Forelimb muscle (tissue), 1 donor: ENCODE data around the gene VAV1. TPM values are rescaled to one million over a fixed set of nuclear protein-coding genes. Genes with fewer than 3 reads are reported as not detected.

Experiments
- DNase-seq: peaks from one replicate; pipeline ENCODE4 v3.0.0-alpha.2; 2013; ENCODE audit warnings: low read depth
- polyA plus RNA-seq: library from polyadenylated mRNA; unstranded; fragments of 120-200 nt; gene quantifications from one replicate; pipeline ENCODE4 v1.2.1, GENCODE V29; 2013; ENCODE audit not compliant: insufficient read length

The VAV1 gene
- polyA plus RNA-seq, 1 donor: 1.6 TPM

DNA sequence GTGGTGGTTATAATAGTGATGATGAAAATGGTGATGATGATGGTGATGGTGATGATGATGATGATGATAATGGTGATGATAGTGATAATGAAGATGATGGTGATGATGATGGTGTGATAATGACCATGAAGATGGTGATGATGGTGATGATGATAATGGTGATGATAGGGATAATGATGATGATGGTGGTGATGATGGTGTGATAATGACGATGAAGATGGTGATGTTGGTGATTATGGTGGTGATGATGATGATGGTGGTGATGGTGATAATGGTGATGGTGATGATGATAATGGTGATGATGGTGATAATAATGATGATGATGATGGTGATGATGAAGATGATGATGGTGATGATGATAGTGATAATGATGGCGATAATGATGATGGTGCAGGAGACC lies 116.5 kb downstream of the VAV1 start:
- no peak for DNase-seq

DNA sequence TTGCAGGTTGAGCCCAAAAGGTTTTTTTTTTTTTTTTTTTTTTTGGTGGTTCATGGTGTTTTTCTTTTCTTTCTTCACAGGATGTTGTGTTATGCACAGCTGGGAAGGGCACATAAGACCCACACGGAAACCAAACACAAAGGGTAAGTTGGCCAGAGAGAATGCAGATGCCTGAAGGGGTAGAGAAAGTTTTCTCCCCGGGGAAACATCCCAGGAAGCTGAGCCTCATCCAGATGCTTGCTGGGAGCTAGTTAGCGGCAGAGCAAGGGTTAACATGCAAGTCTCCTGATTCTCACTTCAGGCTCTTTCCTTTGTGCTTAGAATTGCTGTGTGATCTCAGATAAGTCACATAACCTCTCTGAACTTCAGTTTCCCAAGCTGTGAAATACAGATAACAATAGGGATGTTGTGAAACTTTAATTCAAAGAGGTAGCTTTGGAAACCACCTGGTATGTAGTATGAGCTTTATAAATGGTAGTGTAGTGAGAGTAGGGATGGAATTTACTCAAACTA lies 117.9 kb downstream of the VAV1 start:
- no peak for DNase-seq

DNA sequence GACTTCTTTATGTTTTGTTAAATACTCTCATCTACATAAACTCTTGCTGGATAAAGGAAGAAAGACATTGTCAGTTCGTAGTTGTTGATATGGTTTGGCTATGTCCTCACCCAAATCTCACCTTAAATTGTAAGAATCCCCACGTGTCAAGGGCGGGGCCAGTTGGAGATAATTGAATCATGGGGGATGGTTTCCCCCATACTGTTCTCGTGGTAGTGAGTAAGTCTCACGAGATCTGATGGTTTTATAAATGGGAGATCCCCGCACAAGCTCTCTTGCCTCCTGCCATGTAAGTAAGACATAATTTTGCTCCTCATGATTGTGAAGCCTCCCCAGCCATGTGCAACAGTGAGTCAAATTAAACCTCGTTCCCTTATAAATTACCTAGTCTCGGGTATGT lies 118.4 kb downstream of the VAV1 start:
- DNase-seq: no peak

DNA sequence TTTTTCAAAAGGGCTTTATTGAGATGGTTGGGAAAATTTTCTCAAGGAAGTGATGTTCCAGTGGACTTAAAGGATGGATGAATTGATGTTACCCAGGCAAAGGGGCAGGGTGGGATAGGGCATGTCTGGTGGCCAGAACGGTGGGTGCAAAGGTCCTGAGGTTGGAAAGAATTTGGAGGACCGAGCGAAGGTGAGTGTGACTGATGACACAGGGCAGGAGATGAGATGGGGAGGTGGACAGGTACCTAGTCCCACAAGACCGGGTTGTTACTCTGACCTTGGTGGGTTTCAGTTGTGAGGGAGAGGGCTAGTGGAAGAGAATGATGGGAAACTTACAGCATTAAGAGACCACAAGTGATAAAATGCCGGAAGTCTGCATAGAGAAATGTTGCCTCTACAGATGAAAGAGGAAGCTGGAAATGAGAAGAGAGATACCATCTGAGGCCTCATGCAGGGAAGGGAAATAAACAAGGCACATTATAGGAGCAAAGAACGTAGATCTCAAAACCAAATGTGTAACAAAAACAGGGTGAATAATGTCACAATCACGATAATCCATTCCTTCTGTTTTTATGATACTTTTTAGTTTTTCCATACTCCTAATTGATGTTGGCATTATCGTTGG lies 119.4 kb downstream of the VAV1 start:
- no peak for DNase-seq

DNA sequence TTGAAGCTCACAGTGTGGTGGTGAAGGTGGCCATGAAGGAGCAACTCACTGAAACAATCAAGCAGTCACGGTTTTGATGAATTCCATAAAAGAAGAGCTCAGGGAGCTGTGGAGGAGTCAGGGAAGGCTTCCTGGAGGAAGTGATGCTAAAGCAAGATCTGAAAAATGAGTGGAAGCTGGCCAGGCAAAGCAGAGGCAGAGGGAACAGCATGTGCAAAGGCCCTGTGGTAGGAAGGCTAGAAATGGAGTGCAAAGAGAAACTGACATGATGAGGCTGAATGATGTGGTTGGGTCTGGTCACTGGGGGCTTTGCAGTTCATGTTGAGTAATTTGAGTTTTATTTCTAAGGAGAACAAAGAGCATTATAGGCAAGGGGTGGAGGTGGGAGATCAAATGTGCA lies 121.8 kb downstream of the VAV1 start:
- DNase-seq: no peak

DNA sequence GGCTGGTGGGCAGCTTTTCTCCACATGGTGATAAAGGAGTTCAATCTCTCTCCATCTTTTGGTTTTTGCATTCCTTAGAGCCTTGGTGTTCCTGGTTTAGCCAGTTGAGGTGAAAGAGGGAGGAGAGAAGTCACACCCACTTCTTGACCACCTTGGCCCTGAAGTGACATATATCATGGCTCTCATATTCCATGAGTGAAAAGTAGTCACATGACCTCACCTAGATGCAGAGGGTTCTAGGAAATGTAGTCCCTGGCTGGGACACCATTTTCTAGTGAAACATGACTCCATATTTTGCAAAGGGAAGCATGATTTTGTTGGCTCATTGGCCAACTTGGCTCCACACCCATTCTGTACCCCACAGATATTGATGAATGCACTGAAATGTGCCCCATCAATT lies 130.9 kb downstream of the VAV1 start:
- DNase-seq: no peak

DNA sequence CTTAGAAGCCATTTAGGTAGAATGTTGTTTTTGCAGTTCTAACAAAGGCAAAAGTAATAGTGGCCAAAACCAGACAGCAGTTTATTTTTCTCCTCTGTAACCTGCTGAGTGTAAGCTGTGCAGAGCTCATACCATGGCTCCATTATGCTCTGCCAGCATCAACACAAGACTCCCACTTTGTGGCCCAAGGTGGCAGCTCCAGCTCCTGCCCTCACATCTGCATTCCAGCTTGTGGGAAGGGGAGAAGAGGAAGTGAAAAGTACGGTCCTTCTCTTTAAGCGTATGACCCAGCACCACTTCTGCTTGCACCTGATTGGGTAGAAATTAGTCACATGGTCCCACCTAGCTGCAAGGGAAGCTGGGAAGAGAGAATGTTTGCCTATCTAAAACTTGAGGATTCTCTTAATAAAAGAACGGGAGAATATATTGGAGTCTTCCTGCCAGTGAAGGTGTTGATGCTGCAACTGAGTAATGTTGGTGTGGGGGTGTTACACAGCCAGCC lies 134.1 kb downstream of the VAV1 start:
- DNase-seq: no peak

Other genes starting within 250 kb of the VAV1 start
- gene TNFSF9, start 241.7 kb upstream of the VAV1 start, polyA plus RNA-seq: 0.92 TPM
- gene CD70, start 181.6 kb upstream of the VAV1 start, polyA plus RNA-seq: 0.72 TPM
- gene TNFSF14, start 102.5 kb upstream of the VAV1 start, polyA plus RNA-seq: 0.11 TPM
- gene C3, start 52.1 kb upstream of the VAV1 start, polyA plus RNA-seq: 3.4 TPM
- 28.3 TPM for gene GPR108, start 35.1 kb upstream of the VAV1 start, polyA plus RNA-seq
- gene TRIP10, start 33.0 kb upstream of the VAV1 start, polyA plus RNA-seq: 58.5 TPM
- gene SH2D3A, start 5.3 kb upstream of the VAV1 start, polyA plus RNA-seq: 1.2 TPM
- gene ADGRE1, start 114.9 kb downstream of the VAV1 start, polyA plus RNA-seq: 0.13 TPM
- not detected for gene MBD3L2B, start 248.7 kb downstream of the VAV1 start, polyA plus RNA-seq